ENCODE data around the gene CYP26B1. TPM values are rescaled to one million over a fixed set of nuclear protein-coding genes. Genes with fewer than 3 reads are reported as not detected.

The CYP26B1 gene
- total RNA-seq, 1 experiment from 2014 or later: 1.3 TPM

GRCh38 chr2:72094701-72095100, 53.0 kb downstream of the CYP26B1 start:
- DNase-seq: no peak
- no peak overlapping the region for H3K4me3 ChIP-seq
- no peaks in the 10 kb centered on the region for H3K36me3 ChIP-seq (ENCODE audit: low read depth)
- no peaks in the 10 kb centered on the region for H3K79me2 ChIP-seq (ENCODE audit: low read depth)
- H3K4me2 ChIP-seq: no peak overlapping the region
- peaks cover 6% of the 10 kb centered on the region; the same call in 1 of the 2 replicates for H3F3A ChIP-seq (ENCODE audit: insufficient read depth, low read depth)
- no peak overlapping the region for H3K27ac ChIP-seq
- H3K9me2 ChIP-seq (ENCODE audit: insufficient read depth): no peaks in the 10 kb centered on the region
- no peaks in the 10 kb centered on the region for H4K20me1 ChIP-seq (ENCODE audit: insufficient read depth)
- no TSS peak for BruUV-seq (replicated peaks)
- H2AFZ ChIP-seq: no peak overlapping the region
- POLR2A ChIA-PET (ENCODE audit: unreplicated experiment): no interaction called here
- no peaks in the 10 kb centered on the region for H3K9me3 ChIP-seq (ENCODE audit: insufficient read depth, low read depth)
- CTCF ChIA-PET: no interaction called here
- intact Hi-C loops (cut with micrococcal nuclease; ENCODE audit: unreplicated experiment): no loop called here
- no peak for TF ChIP-seq CTCF (conservative IDR thresholded peaks at IDR 0.05)
- TF ChIP-seq EZH2 (IDR thresholded peaks at IDR 0.05; ENCODE audit: low read depth): no peak
- H3K4me1 ChIP-seq (replicated peaks; ENCODE audit: insufficient read depth): peaks cover 18% of the 10 kb centered on the region
- no peaks in the 10 kb centered on the region for H3K27me3 ChIP-seq (ENCODE audit: insufficient read depth, low read depth)

GRCh38 chr2:72092111-72092510, 55.6 kb downstream of the CYP26B1 start:
- no peaks in the 10 kb centered on the region for H3K36me3 ChIP-seq (ENCODE audit: low read depth)
- no peak overlapping the region for H3K27ac ChIP-seq
- H3K4me2 ChIP-seq: peak overlapping the region; percentile 38
- no peaks in the 10 kb centered on the region for H3K27me3 ChIP-seq (ENCODE audit: insufficient read depth, low read depth)
- peaks cover 6% of the 10 kb centered on the region; the same call in 1 of the 2 replicates for H3F3A ChIP-seq (ENCODE audit: insufficient read depth, low read depth)
- H3K4me1 ChIP-seq (replicated peaks; ENCODE audit: insufficient read depth): peaks cover 18% of the 10 kb centered on the region
- no peaks in the 10 kb centered on the region for H3K79me2 ChIP-seq (ENCODE audit: low read depth)
- no peaks in the 10 kb centered on the region for H3K9me3 ChIP-seq (ENCODE audit: insufficient read depth, low read depth)
- no peaks in the 10 kb centered on the region for H4K20me1 ChIP-seq (ENCODE audit: insufficient read depth)
- intact Hi-C loops (cut with micrococcal nuclease; ENCODE audit: unreplicated experiment): no loop called here
- H3K4me3 ChIP-seq: no peak overlapping the region
- ChIA-PET POLR2A (ENCODE audit: unreplicated experiment) (no interaction called here), CTCF (no interaction called here)
- BruUV-seq (replicated peaks): no TSS peak
- H3K9me2 ChIP-seq (ENCODE audit: insufficient read depth): no peaks in the 10 kb centered on the region
- DNase-seq: peak in 1 of 2 experiments; percentile 65
- H2AFZ ChIP-seq: 0 out of 2 replicates have a peak overlapping the region, but pooled peaks have one; percentile 26
- TF ChIP-seq CTCF (conservative IDR thresholded peaks at IDR 0.05) (no peak), EZH2 (IDR thresholded peaks at IDR 0.05; ENCODE audit: low read depth) (no peak)

GRCh38 chr2:72090781-72091482, 56.7 kb downstream of the CYP26B1 start:
- intact Hi-C loops (cut with micrococcal nuclease; ENCODE audit: unreplicated experiment): no loop called here
- H3K4me2 ChIP-seq: no peak overlapping the region
- ChIA-PET POLR2A (ENCODE audit: unreplicated experiment) (no interaction called here), CTCF (no interaction called here)
- H2AFZ ChIP-seq: no peak overlapping the region
- no peaks in the 10 kb centered on the region for H4K20me1 ChIP-seq (ENCODE audit: insufficient read depth)
- no peaks in the 10 kb centered on the region for H3K36me3 ChIP-seq (ENCODE audit: low read depth)
- no peak for TF ChIP-seq EZH2 (IDR thresholded peaks at IDR 0.05; ENCODE audit: low read depth)
- no peak for TF ChIP-seq CTCF (conservative IDR thresholded peaks at IDR 0.05)
- H3K4me1 ChIP-seq (replicated peaks; ENCODE audit: insufficient read depth): peaks cover 18% of the 10 kb centered on the region
- no peaks in the 10 kb centered on the region for H3K79me2 ChIP-seq (ENCODE audit: low read depth)
- no peaks in the 10 kb centered on the region for H3K9me3 ChIP-seq (ENCODE audit: insufficient read depth, low read depth)
- H3F3A ChIP-seq (ENCODE audit: insufficient read depth, low read depth): peaks cover 6% of the 10 kb centered on the region; the same call in 1 of the 2 replicates
- no peak for DNase-seq
- no peaks in the 10 kb centered on the region for H3K27me3 ChIP-seq (ENCODE audit: insufficient read depth, low read depth)
- H3K4me3 ChIP-seq: no peak overlapping the region
- BruUV-seq (replicated peaks): no TSS peak
- no peak overlapping the region for H3K27ac ChIP-seq
- no peaks in the 10 kb centered on the region for H3K9me2 ChIP-seq (ENCODE audit: insufficient read depth)
